HCT116 (cell line): ENCODE results near the gene RNGTT. TPM values are rescaled to one million over a fixed set of nuclear protein-coding genes. Genes with fewer than 3 reads are reported as not detected.

ENCODE experiments used
- ATAC-seq: fragments of 200-7000 bp; cut with Tn5 transposase; 2 replicates; pipeline ENCODE4 v1.9.1; 2020; ENCODE audit warnings: mild to moderate bottlenecking, moderate library complexity
- BruUV-seq: library from RNA; stranded (reverse); fragments of 400-500 nt; replicated peaks from 2 replicates; lab custom pipeline; 2021; lab: Mats Ljungman, UMichigan
- CTCF ChIA-PET: fragments of 300-600 bp; sonication (Branson Sonifier 250); formaldehyde crosslinking; loops from one replicate; lab custom pipeline; 2021; ENCODE audit warnings: antibody characterized with exemption; lab: Charles Lee
- POLR2A ChIA-PET: fragments of 300-600, 350-600 bp; sonication (Branson Sonifier 250); formaldehyde crosslinking; loops from one replicate; lab custom pipeline; 2021; ENCODE audit warnings: antibody characterized with exemption; lab: Charles Lee
- RAD21 ChIA-PET, 2 experiments: fragments of 300-600 bp; sonication (Branson Sonifier 250); formaldehyde crosslinking; loops; one replicate each; lab custom pipeline; 2023; ENCODE audit warnings: low total read pairs in 2 of 2; ENCODE audit not compliant: uncharacterized antibody in 2 of 2, unreplicated experiment in 2 of 2, low non-redundant PET in 1 of 2; lab: Charles Lee
- DNase-seq: peaks from one replicate; pipeline ENCODE4 v3.0.0-alpha.2; 2010; ENCODE audit warnings: low read depth, low spot score
- H2AFZ ChIP-seq: fragments of 200-600 bp; shearing (Covaris generic), sonication (generic); 2 replicates; pipeline ENCODE4 v1.6.1; 2017; ENCODE audit warnings: low read depth, mixed run types, mixed read lengths, antibody characterized with exemption, low read length; ENCODE audit not compliant: poor library complexity, severe bottlenecking
- H3K27ac ChIP-seq: 2 replicates; pipeline ENCODE4 v1.5.1; 2012; ENCODE audit warnings: low read depth, low read length
- H3K27me3 ChIP-seq: fragments of 200-600 bp; sonication (generic); 2 replicates; pipeline ENCODE4 v1.6.1; 2016; ENCODE audit warnings: mixed run types, low read length, mixed read lengths; ENCODE audit not compliant: insufficient read depth
- H3K36me3 ChIP-seq, 2 experiments: fragments of 200-500 bp in 1 of 2; fragments of 200-600 bp in 1 of 2; sonication (Bioruptor generic) in 1 of 2; sonication (generic) in 1 of 2; 2 replicates each; pipeline versions ENCODE4 v1.5.1 to v1.6.1; 2014 to 2016; ENCODE audit warnings: low read length in 2 of 2, inconsistent platforms in 1 of 2, mixed read lengths in 1 of 2, mixed run types in 1 of 2; ENCODE audit not compliant: insufficient read depth in 2 of 2, control insufficient read depth in 1 of 2
- H3K4me1 ChIP-seq, 2 experiments: fragments of 200-600 bp in 1 of 2; sonication (generic) in 1 of 2; 2 replicates each; pipeline versions ENCODE4 v1.5.1 to v1.6.1; 2012 to 2017; ENCODE audit warnings: low read length in 2 of 2, inconsistent platforms in 1 of 2, mild to moderate bottlenecking in 1 of 2, mixed read lengths in 1 of 2, mixed run types in 1 of 2, moderate library complexity in 1 of 2; ENCODE audit not compliant: insufficient read depth in 2 of 2, control insufficient read depth in 1 of 2
- H3K4me2 ChIP-seq: fragments of 200-600 bp; sonication (generic); 2 replicates; pipeline ENCODE4 v1.6.1; 2017; ENCODE audit warnings: mixed run types, low read length, mixed read lengths
- H3K4me3 ChIP-seq, 2 experiments: fragments of 200-600 bp in 1 of 2; sonication (generic) in 1 of 2; replicated peaks in 1 of 2; 2 replicates each; pipeline ENCODE4 v1.5.1; 2011 to 2016; ENCODE audit warnings: low read length in 2 of 2, control low read depth in 1 of 2, low read depth in 1 of 2, mild to moderate bottlenecking in 1 of 2, mixed read lengths in 1 of 2, mixed run types in 1 of 2
- H3K79me2 ChIP-seq: fragments of 200-600 bp; sonication (generic); 2 replicates; pipeline ENCODE4 v1.6.1; 2017; ENCODE audit warnings: mild to moderate bottlenecking, mixed run types, low read length, moderate library complexity, mixed read lengths; ENCODE audit not compliant: insufficient read depth
- H3K9ac ChIP-seq: fragments of 200-600 bp; sonication (generic); 2 replicates; pipeline ENCODE4 v1.6.1; 2016; ENCODE audit warnings: low read length, mixed read lengths
- H3K9me2 ChIP-seq: fragments of 200-600 bp; sonication (generic), shearing (Covaris generic); 2 replicates; pipeline ENCODE4 v1.6.1; 2017; ENCODE audit warnings: mixed run types, mild to moderate bottlenecking, moderate library complexity; ENCODE audit not compliant: insufficient read depth
- H3K9me3 ChIP-seq, 2 experiments: fragments of 200-500 bp in 1 of 2; fragments of 200-600 bp in 1 of 2; sonication (Bioruptor generic) in 1 of 2; sonication (generic) in 1 of 2; 2 replicates each; pipeline ENCODE4 v1.6.1; 2014 to 2017; ENCODE audit warnings: low read length in 2 of 2, mixed read lengths in 2 of 2, inconsistent platforms in 1 of 2, low read depth in 1 of 2, mild to moderate bottlenecking in 1 of 2, mixed run types in 1 of 2, moderate library complexity in 1 of 2; ENCODE audit not compliant: control insufficient read depth in 1 of 2, insufficient read depth in 1 of 2
- H4K20me1 ChIP-seq: fragments of 200-600 bp; sonication (generic), shearing (Covaris generic); 2 replicates; pipeline ENCODE4 v1.6.1; 2017; ENCODE audit warnings: mixed run types, mild to moderate bottlenecking, moderate library complexity; ENCODE audit not compliant: insufficient read depth
- ELF1 ChIP-seq: IDR thresholded peaks from 2 replicates; pipeline ENCODE4 v1.6.1; 2012; ENCODE audit warnings: low read depth, borderline replicate concordance
- FOSL1 ChIP-seq: IDR thresholded peaks from 2 replicates; pipeline ENCODE4 v1.6.1; 2012; ENCODE audit warnings: low read depth
- MAX ChIP-seq: IDR thresholded peaks from 2 replicates; pipeline ENCODE4 v1.6.1; 2012
- TCF7L2 ChIP-seq: IDR thresholded peaks from 2 replicates; pipeline ENCODE4 v1.7.0; 2011; ENCODE audit warnings: borderline replicate concordance, inconsistent platforms; ENCODE audit not compliant: insufficient read depth, insufficient read length; ENCODE audit errors: extremely low read depth
- intact Hi-C: fragments of 100-400 bp; cut with micrococcal nuclease; formaldehyde crosslinking; loops from 2 replicates; pipeline ENCODE4 v1.10.0; 2022
- total RNA-seq: library from RNA; stranded (reverse); gene quantifications from one replicate; pipeline ENCODE4 v1.2.1, GENCODE V29; 2021; ENCODE audit not compliant: unreplicated experiment

Gene RNGTT
- total RNA-seq, 1 experiment from 2014 or later = 23.0 TPM

DNA sequence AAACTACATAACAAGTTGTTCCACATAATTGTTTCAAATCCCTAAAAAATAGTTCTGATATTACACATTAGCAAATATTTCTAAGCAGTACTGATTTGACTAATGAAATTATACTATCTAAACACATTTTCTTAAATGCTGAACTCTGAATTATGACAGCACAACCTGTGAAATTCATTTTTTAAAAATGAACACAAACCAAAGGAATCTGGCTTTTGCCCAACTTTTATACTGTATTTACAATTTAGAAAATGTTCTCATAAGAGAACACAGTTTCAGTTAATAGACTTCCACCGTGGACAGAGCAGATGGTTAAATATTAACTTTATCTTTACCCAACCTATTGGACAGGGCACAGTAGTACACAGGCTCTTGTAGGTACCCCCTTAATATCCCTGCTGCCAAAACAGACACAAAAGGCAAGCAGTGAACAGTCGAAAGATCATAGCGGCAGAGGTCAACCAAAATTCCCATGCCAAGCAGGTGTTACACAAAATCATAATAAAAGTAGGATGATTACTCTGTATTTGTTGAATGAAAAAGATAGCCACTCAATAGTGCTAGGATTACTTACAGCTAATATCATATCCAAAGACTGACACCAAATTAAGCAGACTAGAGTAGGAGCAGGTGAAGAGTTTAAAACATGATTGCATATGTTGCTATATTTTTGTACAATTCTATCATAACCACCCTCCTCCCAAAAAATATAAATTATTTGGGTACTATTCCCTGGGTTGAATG is 122.5 kb downstream of the RNGTT start:
- H3K9me3 ChIP-seq = no peaks in the 10 kb centered on the region
- no peak overlapping the region for H3K27ac ChIP-seq
- no peak overlapping the region for H3K4me3 ChIP-seq
- ATAC-seq (no peak), DNase-seq (no peak)
- no peak for TF ChIP-seq MAX
- no peak for TF ChIP-seq TCF7L2
- TF ChIP-seq ELF1 = no peak
- H3K9ac ChIP-seq = no peak overlapping the region
- intact Hi-C loops = no loop called here
- H3K4me2 ChIP-seq = no peak overlapping the region
- no peaks in the 10 kb centered on the region for H3K27me3 ChIP-seq
- no peaks in the 10 kb centered on the region for H3K9me2 ChIP-seq
- no peaks in the 10 kb centered on the region for H3K36me3 ChIP-seq
- no peak overlapping the region for H2AFZ ChIP-seq
- POLR2A ChIA-PET = no interaction called here
- RAD21 ChIA-PET = no interaction called here
- no TSS peak for BruUV-seq
- no peaks in the 10 kb centered on the region for H3K79me2 ChIP-seq
- H3K4me1 ChIP-seq = no peaks in the 10 kb centered on the region
- CTCF ChIA-PET = no interaction called here
- no peaks in the 10 kb centered on the region for H4K20me1 ChIP-seq

DNA sequence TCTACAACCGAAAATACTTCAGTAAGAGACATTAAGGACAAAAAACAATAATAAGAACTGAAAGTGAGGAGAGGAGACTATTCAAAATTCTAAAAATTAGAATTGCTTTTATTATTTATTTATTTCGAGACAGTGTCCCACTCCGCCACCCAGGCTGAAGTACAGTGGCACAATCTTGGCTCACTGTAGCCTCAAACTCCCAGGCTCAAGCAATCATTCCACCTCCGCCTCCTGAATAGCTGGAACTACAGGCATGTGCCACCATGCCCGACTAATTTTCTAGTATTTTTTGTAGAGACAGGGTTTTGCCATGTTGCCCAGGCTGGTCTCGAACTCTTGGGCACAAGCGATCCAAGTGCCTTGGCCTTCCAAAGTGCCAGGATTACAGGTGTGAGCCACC is 123.1 kb downstream of the RNGTT start:
- H3K27ac ChIP-seq = no peak overlapping the region
- no peak for ATAC-seq
- TF ChIP-seq FOSL1 = no peak
- TF ChIP-seq, all 23 proteins: peak for 0
- no peak for DNase-seq
- ChIA-PET CTCF (no interaction called here), RAD21 (no interaction called here), POLR2A (no interaction called here)
- Histone ChIP-seq H3K9ac (no peak overlapping the region), H3K4me1 (no peaks in the 10 kb centered on the region), H3K9me3 (no peaks in the 10 kb centered on the region), H3K4me2 (no peak overlapping the region), H3K36me3 (no peaks in the 10 kb centered on the region), H3K27me3 (no peaks in the 10 kb centered on the region), H3K79me2 (no peaks in the 10 kb centered on the region), H3K9me2 (no peaks in the 10 kb centered on the region), H2AFZ (no peak overlapping the region), H4K20me1 (no peaks in the 10 kb centered on the region), H3K4me3 (no peak overlapping the region)
- BruUV-seq = no TSS peak
- intact Hi-C loops = no loop called here
